ENCODE measurements around the gene NTNG1.

NTNG1 gene

GRCh38 chr1:107474877-107475612 lies 334.2 kb downstream of the NTNG1 start:
- DNase-seq (ENCODE audit: low read depth in 1 of 2, low spot score in 1 of 2), result no peak
- Histone ChIP-seq H3K4me3 (replicated peaks; ENCODE audit: insufficient read depth, low read length) (no peak overlapping the region), H3K27me3 (ENCODE audit: insufficient read depth, poor library complexity, severe bottlenecking) (peaks cover 3% of the 10 kb centered on the region), H3K27ac (replicated peaks) (no peak overlapping the region)
- TF ChIP-seq, protein P1, sequence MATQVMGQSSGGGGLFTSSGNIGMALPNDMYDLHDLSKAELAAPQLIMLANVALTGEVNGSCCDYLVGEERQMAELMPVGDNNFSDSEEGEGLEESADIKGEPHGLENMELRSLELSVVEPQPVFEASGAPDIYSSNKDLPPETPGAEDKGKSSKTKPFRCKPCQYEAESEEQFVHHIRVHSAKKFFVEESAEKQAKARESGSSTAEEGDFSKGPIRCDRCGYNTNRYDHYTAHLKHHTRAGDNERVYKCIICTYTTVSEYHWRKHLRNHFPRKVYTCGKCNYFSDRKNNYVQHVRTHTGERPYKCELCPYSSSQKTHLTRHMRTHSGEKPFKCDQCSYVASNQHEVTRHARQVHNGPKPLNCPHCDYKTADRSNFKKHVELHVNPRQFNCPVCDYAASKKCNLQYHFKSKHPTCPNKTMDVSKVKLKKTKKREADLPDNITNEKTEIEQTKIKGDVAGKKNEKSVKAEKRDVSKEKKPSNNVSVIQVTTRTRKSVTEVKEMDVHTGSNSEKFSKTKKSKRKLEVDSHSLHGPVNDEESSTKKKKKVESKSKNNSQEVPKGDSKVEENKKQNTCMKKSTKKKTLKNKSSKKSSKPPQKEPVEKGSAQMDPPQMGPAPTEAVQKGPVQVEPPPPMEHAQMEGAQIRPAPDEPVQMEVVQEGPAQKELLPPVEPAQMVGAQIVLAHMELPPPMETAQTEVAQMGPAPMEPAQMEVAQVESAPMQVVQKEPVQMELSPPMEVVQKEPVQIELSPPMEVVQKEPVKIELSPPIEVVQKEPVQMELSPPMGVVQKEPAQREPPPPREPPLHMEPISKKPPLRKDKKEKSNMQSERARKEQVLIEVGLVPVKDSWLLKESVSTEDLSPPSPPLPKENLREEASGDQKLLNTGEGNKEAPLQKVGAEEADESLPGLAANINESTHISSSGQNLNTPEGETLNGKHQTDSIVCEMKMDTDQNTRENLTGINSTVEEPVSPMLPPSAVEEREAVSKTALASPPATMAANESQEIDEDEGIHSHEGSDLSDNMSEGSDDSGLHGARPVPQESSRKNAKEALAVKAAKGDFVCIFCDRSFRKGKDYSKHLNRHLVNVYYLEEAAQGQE (IDR thresholded peaks at IDR 0.05; ENCODE audit: insufficient replicate concordance, low read depth), result no peak
- TF ChIP-seq GABPA (IDR thresholded peaks at IDR 0.05; ENCODE audit: low read depth) (no peak), SPI1 (IDR thresholded peaks at IDR 0.05; ENCODE audit: borderline replicate concordance, low read depth) (no peak), POLR2AphosphoS5 (IDR thresholded peaks at IDR 0.05; ENCODE audit: low read depth) (no peak)
- TF ChIP-seq, protein P2, sequence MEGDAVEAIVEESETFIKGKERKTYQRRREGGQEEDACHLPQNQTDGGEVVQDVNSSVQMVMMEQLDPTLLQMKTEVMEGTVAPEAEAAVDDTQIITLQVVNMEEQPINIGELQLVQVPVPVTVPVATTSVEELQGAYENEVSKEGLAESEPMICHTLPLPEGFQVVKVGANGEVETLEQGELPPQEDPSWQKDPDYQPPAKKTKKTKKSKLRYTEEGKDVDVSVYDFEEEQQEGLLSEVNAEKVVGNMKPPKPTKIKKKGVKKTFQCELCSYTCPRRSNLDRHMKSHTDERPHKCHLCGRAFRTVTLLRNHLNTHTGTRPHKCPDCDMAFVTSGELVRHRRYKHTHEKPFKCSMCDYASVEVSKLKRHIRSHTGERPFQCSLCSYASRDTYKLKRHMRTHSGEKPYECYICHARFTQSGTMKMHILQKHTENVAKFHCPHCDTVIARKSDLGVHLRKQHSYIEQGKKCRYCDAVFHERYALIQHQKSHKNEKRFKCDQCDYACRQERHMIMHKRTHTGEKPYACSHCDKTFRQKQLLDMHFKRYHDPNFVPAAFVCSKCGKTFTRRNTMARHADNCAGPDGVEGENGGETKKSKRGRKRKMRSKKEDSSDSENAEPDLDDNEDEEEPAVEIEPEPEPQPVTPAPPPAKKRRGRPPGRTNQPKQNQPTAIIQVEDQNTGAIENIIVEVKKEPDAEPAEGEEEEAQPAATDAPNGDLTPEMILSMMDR (IDR thresholded peaks at IDR 0.05; ENCODE audit: insufficient read depth, low read length), result no peak

DNA sequence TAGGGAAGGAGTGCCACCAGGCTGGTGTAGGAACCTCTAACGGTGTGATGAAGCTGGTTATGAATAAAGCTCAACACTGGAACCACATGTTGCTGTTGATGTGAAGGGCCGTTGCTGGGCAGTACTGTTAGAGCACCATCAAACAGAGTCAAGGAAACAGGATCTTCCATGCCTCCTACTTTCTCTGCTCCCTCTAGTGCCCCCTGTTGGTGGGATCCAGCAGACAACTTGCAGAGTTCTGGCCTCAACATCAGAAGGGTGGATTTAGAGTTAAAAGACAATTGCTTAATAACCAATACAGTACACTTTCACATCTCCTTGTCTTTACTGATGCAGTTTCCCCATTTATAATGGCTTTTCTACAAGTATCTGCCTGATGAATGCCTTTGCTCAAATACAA lies 336.4 kb downstream of the NTNG1 start:
- Histone ChIP-seq H3K27me3 (ENCODE audit: insufficient read depth, poor library complexity, severe bottlenecking) (peaks cover 11% of the 10 kb centered on the region), H3K27ac (replicated peaks) (no peak overlapping the region), H3K4me3 (replicated peaks; ENCODE audit: insufficient read depth, low read length) (no peak overlapping the region)
- no peak for DNase-seq (ENCODE audit: low read depth in 1 of 2, low spot score in 1 of 2)
- no peak for TF ChIP-seq SPI1 (IDR thresholded peaks at IDR 0.05; ENCODE audit: borderline replicate concordance, low read depth)
- no peak for TF ChIP-seq POLR2AphosphoS5 (IDR thresholded peaks at IDR 0.05; ENCODE audit: low read depth)
- TF ChIP-seq GABPA (IDR thresholded peaks at IDR 0.05; ENCODE audit: low read depth), result no peak
- TF ChIP-seq, protein P1 (IDR thresholded peaks at IDR 0.05; ENCODE audit: insufficient replicate concordance, low read depth), result no peak
- TF ChIP-seq, protein P2 (IDR thresholded peaks at IDR 0.05; ENCODE audit: insufficient read depth, low read length), result no peak

DNA sequence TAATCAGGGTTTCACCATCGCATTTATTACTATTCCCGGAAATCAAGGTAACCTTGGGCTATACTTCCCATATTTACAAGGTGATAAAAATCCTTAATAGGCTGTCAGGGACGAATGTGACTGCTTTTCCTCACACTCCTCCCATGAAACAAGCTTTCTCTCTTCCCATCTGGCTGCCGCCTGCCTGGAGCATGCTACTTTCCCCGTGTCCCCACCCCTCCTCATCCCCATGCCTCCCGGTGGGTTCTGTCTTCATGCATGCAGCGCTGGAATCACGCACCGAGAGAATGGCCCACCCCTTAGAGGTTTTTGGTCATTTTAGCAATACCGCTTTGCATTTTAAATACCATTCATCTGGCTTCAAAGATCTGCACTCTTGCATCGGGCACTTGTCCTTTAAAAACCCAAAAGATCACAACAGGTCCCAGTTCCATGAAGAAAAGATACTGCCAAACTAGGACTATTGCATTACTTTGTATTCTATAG lies 339.1 kb downstream of the NTNG1 start:
- Histone ChIP-seq H3K4me3 (replicated peaks; ENCODE audit: insufficient read depth, low read length) (no peak overlapping the region), H3K27me3 (ENCODE audit: insufficient read depth, poor library complexity, severe bottlenecking) (peaks cover 8% of the 10 kb centered on the region), H3K27ac (replicated peaks) (no peak overlapping the region)
- no peak for DNase-seq (ENCODE audit: low read depth in 1 of 2, low spot score in 1 of 2)
- TF ChIP-seq GABPA (IDR thresholded peaks at IDR 0.05; ENCODE audit: low read depth) (no peak), POLR2AphosphoS5 (IDR thresholded peaks at IDR 0.05; ENCODE audit: low read depth) (no peak)

GRCh38 chr1:107480548-107481415 lies 339.9 kb downstream of the NTNG1 start:
- TF ChIP-seq POLR2AphosphoS5 (IDR thresholded peaks at IDR 0.05; ENCODE audit: low read depth), result no peak
- no peak for TF ChIP-seq GABPA (IDR thresholded peaks at IDR 0.05; ENCODE audit: low read depth)
- TF ChIP-seq, protein P1 (IDR thresholded peaks at IDR 0.05; ENCODE audit: insufficient replicate concordance, low read depth), result no peak
- TF ChIP-seq, protein P2 (IDR thresholded peaks at IDR 0.05; ENCODE audit: insufficient read depth, low read length), result no peak
- peaks cover 8% of the 10 kb centered on the region for H3K27me3 ChIP-seq (ENCODE audit: insufficient read depth, poor library complexity, severe bottlenecking)
- DNase-seq (ENCODE audit: low read depth in 1 of 2, low spot score in 1 of 2), result no peak

More at GRCh38 chr1:107480548-107481415, 339.9 kb downstream of the NTNG1 start:
- Histone ChIP-seq H3K4me3 (replicated peaks; ENCODE audit: insufficient read depth, low read length) (no peak overlapping the region), H3K27ac (replicated peaks) (no peak overlapping the region)
